Measurements from ENCODE around the gene CHCHD6. TPM values are rescaled to one million over a fixed set of nuclear protein-coding genes. Genes with fewer than 3 reads are reported as not detected.

The CHCHD6 gene
- total RNA-seq, 1 experiment from 2014 or later = 21.7 TPM

- H3K27ac ChIP-seq = no peak overlapping the region
- H3K4me3 ChIP-seq = no peak overlapping the region
Observed at GRCh38 chr3:126728680-126729079, 24.6 kb downstream of the CHCHD6 start.

GRCh38 chr3:126730376-126730775 lies 26.3 kb downstream of the CHCHD6 start:
- no peaks in the 10 kb centered on the region; the same call in 1 of the 2 replicates for H3K9me3 ChIP-seq (replicated peaks)
- no peaks in the 10 kb centered on the region for H3K27me3 ChIP-seq (replicated peaks)
- DNase-seq (ENCODE audit: low read depth in 1 of 2, low spot score in 2 of 2) = no peak

More at GRCh38 chr3:126728680-126729079, 24.6 kb downstream of the CHCHD6 start:
- no peaks in the 10 kb centered on the region; the same call in 1 of the 2 replicates for H3K9me3 ChIP-seq (replicated peaks)
- H3K36me3 ChIP-seq = no peaks in the 10 kb centered on the region
- no peak for DNase-seq (ENCODE audit: low read depth in 1 of 2, low spot score in 2 of 2)
- H3K27me3 ChIP-seq (replicated peaks) = no peaks in the 10 kb centered on the region
- H3K4me1 ChIP-seq (replicated peaks) = no peaks in the 10 kb centered on the region

GRCh38 chr3:126731044-126731443 lies 27.0 kb downstream of the CHCHD6 start:
- H3K9me3 ChIP-seq (replicated peaks) = no peaks in the 10 kb centered on the region

More at GRCh38 chr3:126730376-126730775, 26.3 kb downstream of the CHCHD6 start:
- no peaks in the 10 kb centered on the region for H3K4me1 ChIP-seq (replicated peaks)
- no peak overlapping the region for H3K27ac ChIP-seq
- H3K36me3 ChIP-seq = no peaks in the 10 kb centered on the region
- no peak overlapping the region for H3K4me3 ChIP-seq

GRCh38 chr3:126732281-126733060 lies 28.4 kb downstream of the CHCHD6 start:
- H3K36me3 ChIP-seq = no peaks in the 10 kb centered on the region
- no peaks in the 10 kb centered on the region for H3K9me3 ChIP-seq (replicated peaks)
- H3K27ac ChIP-seq = no peak overlapping the region
- H3K4me1 ChIP-seq (replicated peaks) = no peaks in the 10 kb centered on the region
- H3K4me3 ChIP-seq = no peak overlapping the region
- no peaks in the 10 kb centered on the region for H3K27me3 ChIP-seq (replicated peaks)
- DNase-seq (ENCODE audit: low read depth in 1 of 2, low spot score in 2 of 2) = no peak

More at GRCh38 chr3:126731044-126731443, 27.0 kb downstream of the CHCHD6 start:
- H3K4me3 ChIP-seq = no peak overlapping the region
- no peaks in the 10 kb centered on the region for H3K36me3 ChIP-seq
- no peak overlapping the region for H3K27ac ChIP-seq
- H3K27me3 ChIP-seq (replicated peaks) = no peaks in the 10 kb centered on the region
- no peaks in the 10 kb centered on the region for H3K4me1 ChIP-seq (replicated peaks)
- no peak for DNase-seq (ENCODE audit: low read depth in 1 of 2, low spot score in 2 of 2)

- Histone ChIP-seq H3K27me3 (replicated peaks) (no peaks in the 10 kb centered on the region), H3K4me1 (replicated peaks) (no peaks in the 10 kb centered on the region), H3K9me3 (replicated peaks) (no peaks in the 10 kb centered on the region), H3K36me3 (no peaks in the 10 kb centered on the region), H3K27ac (no peak overlapping the region), H3K4me3 (no peak overlapping the region)
- DNase-seq (ENCODE audit: low read depth in 1 of 2, low spot score in 2 of 2) = no peak
Observed at GRCh38 chr3:126733061-126733430, 29.0 kb downstream of the CHCHD6 start.

GRCh38 chr3:126734106-126734723 lies 30.2 kb downstream of the CHCHD6 start:
- Histone ChIP-seq H3K27me3 (replicated peaks) (no peaks in the 10 kb centered on the region), H3K27ac (no peak overlapping the region), H3K4me3 (no peak overlapping the region), H3K4me1 (replicated peaks) (no peaks in the 10 kb centered on the region), H3K9me3 (replicated peaks) (no peaks in the 10 kb centered on the region), H3K36me3 (no peaks in the 10 kb centered on the region)
- no peak for DNase-seq (ENCODE audit: low read depth in 1 of 2, low spot score in 2 of 2)

GRCh38 chr3:126737527-126737926 lies 33.5 kb downstream of the CHCHD6 start:
- DNase-seq (ENCODE audit: low read depth in 1 of 2, low spot score in 2 of 2) = no peak
- H3K9me3 ChIP-seq (replicated peaks) = no peaks in the 10 kb centered on the region
- no peaks in the 10 kb centered on the region for H3K27me3 ChIP-seq (replicated peaks)
- no peaks in the 10 kb centered on the region for H3K4me1 ChIP-seq (replicated peaks)
- H3K36me3 ChIP-seq = no peaks in the 10 kb centered on the region
- H3K4me3 ChIP-seq = no peak overlapping the region
- H3K27ac ChIP-seq = no peak overlapping the region

GRCh38 chr3:126742057-126742456 lies 38.0 kb downstream of the CHCHD6 start:
- Histone ChIP-seq H3K27me3 (replicated peaks) (no peaks in the 10 kb centered on the region), H3K4me3 (no peak overlapping the region), H3K36me3 (no peaks in the 10 kb centered on the region), H3K9me3 (replicated peaks) (no peaks in the 10 kb centered on the region), H3K27ac (no peak overlapping the region), H3K4me1 (replicated peaks) (peaks cover 15% of the 10 kb centered on the region)
- no peak for DNase-seq (ENCODE audit: low read depth in 1 of 2, low spot score in 2 of 2)

GRCh38 chr3:126743350-126743749 lies 39.3 kb downstream of the CHCHD6 start:
- Histone ChIP-seq H3K4me1 (replicated peaks) (peaks cover 21% of the 10 kb centered on the region), H3K4me3 (no peak overlapping the region), H3K27ac (no peak overlapping the region), H3K27me3 (replicated peaks) (no peaks in the 10 kb centered on the region), H3K9me3 (replicated peaks) (no peaks in the 10 kb centered on the region), H3K36me3 (no peaks in the 10 kb centered on the region)
- no peak for DNase-seq (ENCODE audit: low read depth in 1 of 2, low spot score in 2 of 2)

GRCh38 chr3:126743781-126744180 lies 39.7 kb downstream of the CHCHD6 start:
- Histone ChIP-seq H3K36me3 (no peaks in the 10 kb centered on the region), H3K4me3 (no peak overlapping the region)
- DNase-seq (ENCODE audit: low read depth in 1 of 2, low spot score in 2 of 2) = no peak

GRCh38 chr3:126745760-126746394 lies 41.8 kb downstream of the CHCHD6 start:
- peaks cover 26% of the 10 kb centered on the region for H3K4me1 ChIP-seq (replicated peaks)
- peak in 1 of 2 experiments; percentile 2 for DNase-seq (ENCODE audit: low read depth in 1 of 2, low spot score in 2 of 2)
- no peaks in the 10 kb centered on the region for H3K9me3 ChIP-seq (replicated peaks)
- no peaks in the 10 kb centered on the region for H3K27me3 ChIP-seq (replicated peaks)
- no peaks in the 10 kb centered on the region for H3K36me3 ChIP-seq
- no peak overlapping the region for H3K4me3 ChIP-seq
- H3K27ac ChIP-seq = no peak overlapping the region

More at GRCh38 chr3:126743781-126744180, 39.7 kb downstream of the CHCHD6 start:
- Histone ChIP-seq H3K9me3 (replicated peaks) (no peaks in the 10 kb centered on the region), H3K4me1 (replicated peaks) (peaks cover 21% of the 10 kb centered on the region), H3K27me3 (replicated peaks) (no peaks in the 10 kb centered on the region), H3K27ac (no peak overlapping the region)

GRCh38 chr3:126746395-126747177 lies 42.5 kb downstream of the CHCHD6 start:
- Histone ChIP-seq H3K36me3 (no peaks in the 10 kb centered on the region), H3K4me3 (no peak overlapping the region), H3K27me3 (replicated peaks) (no peaks in the 10 kb centered on the region), H3K9me3 (replicated peaks) (no peaks in the 10 kb centered on the region), H3K27ac (peak overlapping the region; percentile 44), H3K4me1 (replicated peaks) (peaks cover 27% of the 10 kb centered on the region)
- peak; percentile 74 for DNase-seq (ENCODE audit: low read depth in 1 of 2, low spot score in 2 of 2)

- Histone ChIP-seq H3K36me3 (no peaks in the 10 kb centered on the region), H3K27ac (no peak overlapping the region), H3K4me3 (no peak overlapping the region), H3K9me3 (replicated peaks) (no peaks in the 10 kb centered on the region), H3K27me3 (replicated peaks) (no peaks in the 10 kb centered on the region), H3K4me1 (replicated peaks) (peaks cover 38% of the 10 kb centered on the region)
- no peak for DNase-seq (ENCODE audit: low read depth in 1 of 2, low spot score in 2 of 2)
Observed at GRCh38 chr3:126747768-126748167, 43.7 kb downstream of the CHCHD6 start.

Data from SJSA1 (cell line).